ENCODE results near the gene RNF103. TPM values are rescaled to one million over a fixed set of nuclear protein-coding genes. Genes with fewer than 3 reads are reported as not detected.

Gene RNF103
- total and polyA plus RNA-seq, 7 donors: 11.1 to 45.6 (median 36.6) TPM

- intact Hi-C loops (cut with DNase I): no loop called here
- H3K36me3 ChIP-seq: no peaks in the 10 kb centered on the region
- 96% methylated on average over 3 of the region's 3 CpGs for WGBS, 2 donors
- peaks cover 0 to 4% (median 0%) of the 10 kb centered on the region in 4 donors for H3K9me3 ChIP-seq
- no peaks in the 10 kb centered on the region for H3K27me3 ChIP-seq
- DNase-seq: no peak
- no peaks in the 10 kb centered on the region for H3K4me1 ChIP-seq
- no peak overlapping the region for H3K4me3 ChIP-seq
- no peak for TF ChIP-seq CTCF (IDR thresholded peaks at IDR 0.05)
- no peak for TF ChIP-seq EP300 (IDR thresholded peaks at IDR 0.05)
- TF ChIP-seq POLR2A (IDR thresholded peaks at IDR 0.05): no peak
- TF ChIP-seq POLR2AphosphoS5 (IDR thresholded peaks at IDR 0.05): no peak
- H3K27ac ChIP-seq: no peak overlapping the region
These were observed 37.7 kb upstream of the RNF103 start for GRCh38 chr2:86661333-86661732.

GRCh38 chr2:86650188-86650587 lies 26.5 kb upstream of the RNF103 start:
- TF ChIP-seq POLR2AphosphoS5 (IDR thresholded peaks at IDR 0.05) (no peak), CTCF (IDR thresholded peaks at IDR 0.05) (no peak), EP300 (IDR thresholded peaks at IDR 0.05) (no peak), POLR2A (IDR thresholded peaks at IDR 0.05) (no peak)

GRCh38 chr2:86649119-86649947 lies 25.7 kb upstream of the RNF103 start:
- H3K27me3 ChIP-seq: no peaks in the 10 kb centered on the region
- no peak overlapping the region for H3K27ac ChIP-seq
- H3K9me3 ChIP-seq: peaks cover 0 to 6% (median 2%) of the 10 kb centered on the region in 4 donors
- H3K4me1 ChIP-seq: peaks cover 0 to 4% (median 0%) of the 10 kb centered on the region in 4 donors
- H3K4me3 ChIP-seq: no peak overlapping the region
- DNase-seq: no peak
- no peaks in the 10 kb centered on the region for H3K36me3 ChIP-seq
- TF ChIP-seq CTCF (IDR thresholded peaks at IDR 0.05) (no peak), POLR2AphosphoS5 (IDR thresholded peaks at IDR 0.05) (no peak), POLR2A (IDR thresholded peaks at IDR 0.05) (no peak), EP300 (IDR thresholded peaks at IDR 0.05) (no peak)
- WGBS, 2 donors: 22 to 67% methylated on average over 1 of the region's 1 CpG
- intact Hi-C loops (cut with DNase I): no loop called here

More at GRCh38 chr2:86650188-86650587, 26.5 kb upstream of the RNF103 start:
- Histone ChIP-seq H3K4me3 (no peak overlapping the region), H3K4me1 (peaks cover 0 to 4% (median 0%) of the 10 kb centered on the region in 4 donors), H3K27me3 (no peaks in the 10 kb centered on the region), H3K27ac (no peak overlapping the region), H3K9me3 (peaks cover 0 to 6% (median 2%) of the 10 kb centered on the region in 4 donors), H3K36me3 (no peaks in the 10 kb centered on the region)
- no peak for DNase-seq
- intact Hi-C loops (cut with DNase I): no loop called here

GRCh38 chr2:86648681-86649080 lies 25.0 kb upstream of the RNF103 start:
- Histone ChIP-seq H3K27me3 (no peaks in the 10 kb centered on the region), H3K4me1 (peaks cover 0 to 4% (median 0%) of the 10 kb centered on the region in 4 donors), H3K4me3 (no peak overlapping the region), H3K27ac (no peak overlapping the region), H3K9me3 (peaks cover 0 to 6% (median 2%) of the 10 kb centered on the region in 4 donors), H3K36me3 (no peaks in the 10 kb centered on the region)
- no peak for DNase-seq
- TF ChIP-seq EP300 (IDR thresholded peaks at IDR 0.05) (no peak), CTCF (IDR thresholded peaks at IDR 0.05) (no peak)
- 61 to 81% methylated on average over 2 of the region's 2 CpGs for WGBS, 2 donors
- intact Hi-C loops (cut with DNase I): no loop called here
